ENCODE results near the gene EVPL.

GRCh38 chr17:76014925-76015261, 12.2 kb downstream of the EVPL start:
- TF ChIP-seq, protein P1, sequence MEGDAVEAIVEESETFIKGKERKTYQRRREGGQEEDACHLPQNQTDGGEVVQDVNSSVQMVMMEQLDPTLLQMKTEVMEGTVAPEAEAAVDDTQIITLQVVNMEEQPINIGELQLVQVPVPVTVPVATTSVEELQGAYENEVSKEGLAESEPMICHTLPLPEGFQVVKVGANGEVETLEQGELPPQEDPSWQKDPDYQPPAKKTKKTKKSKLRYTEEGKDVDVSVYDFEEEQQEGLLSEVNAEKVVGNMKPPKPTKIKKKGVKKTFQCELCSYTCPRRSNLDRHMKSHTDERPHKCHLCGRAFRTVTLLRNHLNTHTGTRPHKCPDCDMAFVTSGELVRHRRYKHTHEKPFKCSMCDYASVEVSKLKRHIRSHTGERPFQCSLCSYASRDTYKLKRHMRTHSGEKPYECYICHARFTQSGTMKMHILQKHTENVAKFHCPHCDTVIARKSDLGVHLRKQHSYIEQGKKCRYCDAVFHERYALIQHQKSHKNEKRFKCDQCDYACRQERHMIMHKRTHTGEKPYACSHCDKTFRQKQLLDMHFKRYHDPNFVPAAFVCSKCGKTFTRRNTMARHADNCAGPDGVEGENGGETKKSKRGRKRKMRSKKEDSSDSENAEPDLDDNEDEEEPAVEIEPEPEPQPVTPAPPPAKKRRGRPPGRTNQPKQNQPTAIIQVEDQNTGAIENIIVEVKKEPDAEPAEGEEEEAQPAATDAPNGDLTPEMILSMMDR (conservative IDR thresholded peaks at IDR 0.05) = no peak
- no peak for TF ChIP-seq ZFX (IDR thresholded peaks at IDR 0.05)

Measured in C4-2B (cell line).